Stimulated activated CD4-positive, alpha-beta T cell treated with anti-CD3 and anti-CD28 coated beads, TNF-alpha, amount 100 ng/mL, for 1 hour (primary cell): ENCODE results near the gene GRIA4.

Experiments
- DNase-seq, 3 donors: peaks; one replicate each; pipeline ENCODE4 v3.0.0-alpha.2; 2020; ENCODE audit warnings: low read depth in 3 of 3, low spot score in 1 of 3

The GRIA4 gene

DNA sequence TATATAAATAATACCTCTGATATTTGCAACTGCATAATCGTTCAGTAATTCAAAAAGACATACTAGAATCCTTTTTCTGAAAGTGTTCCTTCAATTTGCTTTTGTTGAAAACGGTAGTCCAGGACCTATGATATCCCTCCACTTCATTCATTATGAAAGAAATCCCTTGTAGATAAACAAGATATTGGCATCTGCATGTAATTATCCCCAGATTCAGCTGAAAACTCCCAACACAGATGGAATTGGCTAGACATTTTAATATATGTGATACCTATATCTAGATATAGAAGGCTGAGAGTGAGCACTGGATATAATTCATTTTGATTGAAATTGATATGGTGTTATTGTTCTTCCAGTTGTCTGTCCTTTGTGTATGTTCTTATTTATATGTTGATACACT is 302.8 kb downstream of the GRIA4 start:
- no peak for DNase-seq

DNA sequence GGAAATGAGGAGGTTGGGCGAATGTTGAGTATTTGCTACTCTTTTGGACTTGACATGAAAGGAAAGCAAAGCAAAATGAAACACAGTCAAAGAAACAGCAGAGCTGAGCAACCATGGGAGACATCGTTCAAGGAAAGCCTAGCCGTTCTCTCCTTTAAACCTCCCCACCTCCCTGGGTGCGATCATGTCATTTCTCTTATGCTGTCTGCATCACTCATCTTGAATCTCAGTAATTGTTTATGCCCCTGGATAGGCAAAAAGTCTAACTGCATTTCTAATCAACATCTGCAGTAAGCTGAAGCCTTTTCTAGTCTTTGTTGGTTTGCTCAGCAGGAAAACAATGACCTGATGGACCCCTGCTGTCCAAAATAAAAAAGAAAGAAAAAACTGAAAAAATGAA is 305.1 kb downstream of the GRIA4 start:
- no peak for DNase-seq

DNA sequence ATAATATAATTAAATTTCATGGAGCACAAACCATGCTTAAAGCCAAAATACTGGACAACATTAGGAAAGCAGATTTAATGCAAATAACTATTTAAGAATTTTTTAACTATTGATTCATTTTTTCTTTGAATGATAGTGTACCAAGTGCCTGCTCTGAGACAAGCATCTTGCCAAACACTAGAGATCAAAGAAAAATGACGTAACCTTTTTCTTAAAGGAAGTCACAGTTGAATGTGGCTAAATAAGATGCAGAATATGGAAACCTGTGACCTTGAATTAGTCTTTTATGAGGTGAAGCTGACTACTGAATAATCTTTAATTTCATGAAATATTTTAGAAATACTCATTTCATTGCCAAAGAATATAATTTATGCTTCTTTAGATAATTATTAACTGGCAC is 308.2 kb downstream of the GRIA4 start:
- DNase-seq = no peak

DNA sequence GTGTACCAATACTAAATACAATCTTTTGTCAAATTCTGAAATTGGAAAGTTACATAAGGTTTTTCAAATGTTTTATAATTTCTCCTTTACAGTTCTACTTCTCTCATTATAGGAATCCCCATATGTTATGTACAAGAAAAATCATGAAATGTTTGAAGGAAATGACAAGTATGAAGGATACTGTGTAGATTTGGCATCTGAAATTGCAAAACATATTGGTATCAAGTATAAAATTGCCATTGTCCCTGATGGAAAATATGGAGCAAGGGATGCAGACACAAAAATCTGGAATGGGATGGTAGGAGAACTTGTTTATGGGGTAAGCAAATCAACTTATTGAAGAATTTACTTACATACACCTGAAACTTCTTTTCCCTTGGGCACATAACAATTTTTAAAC is 308.7 kb downstream of the GRIA4 start:
- no peak for DNase-seq

DNA sequence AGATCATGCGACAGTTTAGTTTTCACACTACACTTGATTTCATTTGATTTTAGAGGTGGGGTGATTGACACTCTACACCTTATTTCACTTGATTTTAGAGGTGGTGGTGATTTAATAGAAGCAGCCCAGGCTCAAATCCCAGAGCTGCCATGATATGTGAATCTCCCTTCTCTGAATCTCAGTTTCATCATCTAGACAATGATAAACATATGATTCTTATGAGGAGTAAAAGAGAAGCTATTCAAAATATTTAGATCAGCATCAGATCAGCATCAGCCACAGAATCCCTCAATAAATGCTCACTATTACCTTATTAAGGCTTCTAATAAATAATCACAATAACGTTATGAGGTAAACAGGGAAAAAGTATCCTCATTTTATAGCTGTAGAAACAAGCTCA is 313.4 kb downstream of the GRIA4 start:
- no peak for DNase-seq

DNA sequence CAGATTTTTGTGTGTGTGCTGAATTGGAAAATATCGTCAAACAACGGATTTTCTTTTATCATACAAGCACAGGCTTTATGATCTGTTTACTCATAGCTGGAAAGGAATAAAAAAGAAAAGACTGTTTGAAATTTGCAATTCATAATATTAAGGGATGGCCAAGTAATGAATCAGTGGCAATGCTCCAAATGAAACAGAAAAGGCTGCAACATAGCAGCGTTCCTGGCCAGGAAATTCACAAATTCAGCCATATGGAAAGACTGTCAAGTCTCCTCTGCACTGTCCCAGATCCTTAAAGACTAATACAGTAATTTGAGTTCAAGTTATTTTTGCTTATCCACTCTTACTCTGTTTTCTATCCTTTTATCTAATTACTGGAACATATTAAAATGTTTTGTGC is 313.9 kb downstream of the GRIA4 start:
- no peak for DNase-seq

DNA sequence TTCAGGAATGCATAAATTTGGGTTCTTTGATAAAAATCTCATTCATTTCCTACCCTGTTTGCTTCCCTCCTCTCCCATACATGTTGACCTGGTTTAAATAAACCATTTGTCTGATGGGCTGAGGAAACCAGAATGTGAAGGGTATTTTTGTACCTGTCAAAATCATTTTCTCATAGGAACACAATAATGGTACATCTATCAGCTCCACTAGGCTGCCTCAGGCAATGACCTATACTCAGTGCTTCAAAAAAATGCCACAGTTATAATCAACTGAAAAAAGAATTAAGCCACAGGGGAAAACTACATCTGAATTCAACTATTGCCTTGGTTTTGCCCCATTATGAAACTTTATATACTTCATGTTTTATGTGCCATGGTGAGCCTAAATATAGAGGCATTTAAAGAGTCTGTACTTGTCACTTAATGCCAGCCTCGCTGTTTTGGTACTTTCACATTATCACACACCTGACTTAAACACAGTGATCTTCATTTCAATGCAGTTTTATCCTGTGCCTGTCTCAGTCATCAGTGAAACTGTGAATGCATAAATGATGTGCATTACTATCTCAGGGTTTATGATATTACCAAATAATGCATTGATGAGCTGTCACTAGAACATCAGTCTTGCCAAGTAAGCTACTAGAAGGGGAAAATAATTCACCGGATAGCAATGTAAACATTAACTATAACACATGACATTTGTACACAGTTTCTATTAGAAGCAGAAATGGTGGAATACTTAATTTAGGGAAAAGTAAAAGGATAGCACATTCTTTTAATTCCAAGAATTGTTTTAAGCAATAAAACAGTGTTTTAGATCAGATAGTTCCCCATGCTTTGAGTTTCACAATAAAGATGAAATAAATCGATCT is 319.4 kb downstream of the GRIA4 start:
- DNase-seq = no peak

DNA sequence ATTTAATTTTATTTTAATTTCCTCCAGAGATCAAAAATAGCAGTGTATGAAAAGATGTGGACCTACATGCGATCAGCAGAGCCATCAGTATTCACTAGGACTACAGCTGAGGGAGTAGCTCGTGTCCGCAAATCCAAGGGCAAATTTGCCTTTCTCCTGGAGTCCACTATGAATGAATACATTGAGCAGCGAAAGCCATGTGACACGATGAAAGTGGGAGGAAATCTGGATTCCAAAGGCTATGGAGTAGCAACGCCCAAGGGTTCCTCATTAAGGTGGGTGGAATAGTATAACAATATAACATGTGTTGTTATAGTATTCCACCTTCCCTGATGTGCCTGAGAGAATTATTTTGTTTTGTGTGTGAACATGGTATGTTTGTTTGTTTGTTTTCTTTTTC is 323.8 kb downstream of the GRIA4 start:
- DNase-seq = no peak

DNA sequence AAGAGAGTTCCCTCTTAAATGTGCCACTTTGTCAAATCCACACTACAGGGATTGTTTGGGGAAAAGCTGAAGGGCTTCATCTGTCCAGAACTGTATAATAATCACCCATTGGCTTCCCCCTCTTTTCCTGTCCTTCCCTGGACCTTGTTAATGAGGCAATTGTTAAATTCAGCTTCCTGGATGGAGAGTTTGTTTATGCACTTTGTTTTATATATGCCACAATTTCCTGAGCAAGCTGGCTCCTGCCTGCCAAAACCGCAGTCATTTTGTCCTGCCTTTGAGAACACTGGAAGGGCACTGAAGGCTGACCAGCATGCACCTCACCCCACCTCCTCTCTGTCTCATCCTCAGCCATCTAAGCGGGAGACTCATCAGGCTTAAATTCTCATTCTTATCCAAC is 325.9 kb downstream of the GRIA4 start:
- no peak for DNase-seq

DNA sequence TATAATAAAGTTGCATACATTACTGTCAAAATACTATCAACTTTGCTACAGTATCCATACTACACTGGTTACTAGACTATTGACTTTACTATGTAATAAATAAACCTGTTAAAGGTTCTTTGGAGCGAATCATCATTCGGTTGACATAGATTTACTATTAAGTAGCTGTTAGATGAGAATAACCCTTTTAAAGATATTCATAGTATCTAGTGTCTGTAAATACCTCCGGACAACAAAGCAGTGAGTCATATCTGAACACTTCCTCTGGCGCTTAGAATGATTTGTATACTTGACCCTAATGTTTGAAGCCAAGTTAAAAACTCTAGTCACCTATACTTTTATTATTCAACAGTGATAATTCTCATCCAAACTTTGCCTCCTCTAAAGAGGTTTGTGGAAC is 327.5 kb downstream of the GRIA4 start:
- no peak for DNase-seq

DNA sequence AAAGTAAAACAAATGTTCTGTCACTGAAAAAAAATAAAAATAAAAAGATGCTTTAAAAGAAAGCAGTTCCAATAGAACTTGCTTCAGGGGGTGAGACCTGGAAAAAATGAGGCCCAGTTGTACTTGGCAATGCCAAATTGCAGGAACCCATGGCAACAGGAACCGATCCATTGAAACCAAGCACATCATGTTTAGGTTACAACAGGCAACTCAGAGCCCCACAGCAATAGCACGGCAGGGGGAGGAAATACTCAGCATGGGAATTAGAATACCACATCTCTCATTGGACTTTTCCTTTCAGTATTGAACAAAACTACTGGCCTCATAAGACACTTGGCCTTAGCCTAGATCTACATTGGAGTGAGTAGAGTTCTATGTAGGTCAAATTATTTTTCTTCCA is 327.9 kb downstream of the GRIA4 start:
- no peak for DNase-seq

DNA sequence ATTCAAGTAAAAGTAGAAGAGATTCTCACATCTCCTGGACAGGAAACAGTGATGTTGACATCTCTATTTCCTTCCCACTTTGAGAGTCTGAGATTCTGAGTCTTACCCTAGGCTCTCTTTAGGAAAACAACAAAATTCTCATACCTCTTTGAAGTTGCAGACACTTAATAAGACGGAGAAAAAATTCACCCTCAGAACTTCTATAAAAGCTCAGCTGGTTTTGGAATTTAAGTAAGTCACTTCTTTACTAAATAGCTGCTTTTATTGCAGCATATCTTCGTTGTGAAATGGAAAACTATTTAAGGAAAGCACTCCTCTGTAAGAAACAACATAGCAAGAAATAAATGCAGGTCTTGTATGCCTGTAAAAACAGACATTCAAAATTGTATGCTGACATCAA is 333.0 kb downstream of the GRIA4 start:
- no peak for DNase-seq

DNA sequence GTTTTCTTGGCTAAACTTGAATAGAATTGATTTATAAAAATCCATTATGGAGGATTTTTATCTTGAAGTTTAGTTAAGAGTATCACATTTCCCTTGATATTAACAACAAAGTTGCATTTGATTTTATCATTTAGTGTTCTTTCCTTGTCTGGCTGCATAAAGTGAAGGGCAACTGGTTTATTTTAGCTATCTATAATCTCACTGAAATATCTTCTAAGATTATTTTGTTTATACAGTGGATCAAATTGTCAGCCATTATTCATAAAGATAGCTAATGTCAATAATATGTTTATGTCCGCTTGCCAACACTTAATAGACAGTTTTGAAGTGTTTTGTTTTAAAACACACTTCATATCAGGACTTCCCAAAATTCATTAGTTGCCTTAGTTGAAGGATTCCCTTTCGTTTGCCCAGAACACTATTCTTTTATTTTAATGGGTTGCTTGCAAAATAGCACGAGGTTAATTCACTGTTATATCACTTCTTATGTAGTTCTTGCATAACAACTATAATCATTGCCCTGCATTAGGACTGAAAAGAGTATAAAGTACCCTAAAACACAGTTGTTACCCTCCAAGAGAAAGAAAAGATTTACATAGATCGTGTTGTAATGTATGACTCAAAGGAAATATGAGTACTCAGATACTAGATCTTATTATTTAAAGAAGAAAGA is 339.2 kb downstream of the GRIA4 start:
- DNase-seq = no peak

DNA sequence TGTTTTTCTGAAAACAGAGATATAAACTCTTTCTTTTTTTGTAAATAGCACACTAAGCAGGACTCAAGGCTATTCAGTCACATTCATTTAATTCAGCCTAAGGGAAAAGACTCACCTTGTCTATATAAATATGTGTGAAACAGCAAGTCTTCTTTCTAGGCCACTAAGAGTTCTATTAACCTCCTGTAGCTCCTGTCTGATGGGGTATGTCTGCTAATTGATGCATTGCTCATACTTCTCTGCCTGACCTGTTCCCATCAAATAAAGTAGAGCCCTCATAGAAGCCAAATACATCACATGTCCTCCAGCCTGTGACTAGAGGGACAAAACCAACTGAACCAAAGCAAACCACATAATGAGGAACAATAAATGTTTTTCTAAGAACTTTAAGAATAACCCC is 344.0 kb downstream of the GRIA4 start:
- no peak for DNase-seq

DNA sequence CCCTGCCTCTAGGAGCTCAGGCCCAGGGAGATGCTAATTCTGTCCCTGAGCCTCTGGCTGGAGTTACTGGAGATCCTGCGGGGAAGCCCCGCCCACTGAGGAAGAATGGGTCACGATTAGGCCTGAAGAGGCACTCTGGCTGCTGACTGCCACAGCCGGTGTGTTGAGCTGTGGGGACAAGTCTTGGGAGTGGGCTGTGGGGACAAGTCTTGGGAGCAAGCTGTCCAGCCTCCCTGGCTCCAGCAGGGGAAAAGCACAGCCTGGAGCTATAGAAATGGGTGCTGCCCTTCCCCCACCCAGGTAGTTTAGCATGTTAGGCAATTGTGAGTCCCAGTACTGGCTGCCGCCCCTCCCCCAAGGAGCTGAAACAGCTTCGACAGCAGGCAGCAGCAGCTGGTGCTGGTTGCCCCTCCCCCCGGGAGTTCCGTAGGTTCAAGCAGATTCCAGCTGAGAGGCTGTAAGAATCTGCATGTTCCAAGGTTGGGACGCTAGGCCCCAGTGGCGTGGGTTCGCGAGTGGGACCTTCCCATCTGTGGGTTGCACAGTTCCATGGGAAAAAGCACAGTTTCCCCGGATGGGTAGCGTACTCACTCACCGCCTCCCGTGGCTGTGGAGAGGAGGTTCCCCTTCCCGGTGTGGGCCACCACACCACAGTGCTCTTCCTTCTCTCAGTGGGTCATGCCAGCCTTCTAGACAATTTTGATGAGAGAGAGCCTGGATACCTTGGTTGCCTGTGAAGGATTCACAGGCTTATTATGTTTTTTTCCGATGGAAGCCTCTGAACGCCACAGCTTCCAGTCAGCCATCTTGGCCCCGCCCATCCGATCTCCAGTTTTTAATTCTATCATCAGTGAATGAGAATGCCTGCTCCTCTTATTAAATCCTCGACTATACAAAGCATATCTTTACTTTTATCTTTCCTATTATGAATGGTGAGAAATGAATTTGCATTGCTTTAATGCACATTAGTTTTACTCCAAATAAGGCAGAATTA is 350.7 kb downstream of the GRIA4 start:
- DNase-seq = no peak

DNA sequence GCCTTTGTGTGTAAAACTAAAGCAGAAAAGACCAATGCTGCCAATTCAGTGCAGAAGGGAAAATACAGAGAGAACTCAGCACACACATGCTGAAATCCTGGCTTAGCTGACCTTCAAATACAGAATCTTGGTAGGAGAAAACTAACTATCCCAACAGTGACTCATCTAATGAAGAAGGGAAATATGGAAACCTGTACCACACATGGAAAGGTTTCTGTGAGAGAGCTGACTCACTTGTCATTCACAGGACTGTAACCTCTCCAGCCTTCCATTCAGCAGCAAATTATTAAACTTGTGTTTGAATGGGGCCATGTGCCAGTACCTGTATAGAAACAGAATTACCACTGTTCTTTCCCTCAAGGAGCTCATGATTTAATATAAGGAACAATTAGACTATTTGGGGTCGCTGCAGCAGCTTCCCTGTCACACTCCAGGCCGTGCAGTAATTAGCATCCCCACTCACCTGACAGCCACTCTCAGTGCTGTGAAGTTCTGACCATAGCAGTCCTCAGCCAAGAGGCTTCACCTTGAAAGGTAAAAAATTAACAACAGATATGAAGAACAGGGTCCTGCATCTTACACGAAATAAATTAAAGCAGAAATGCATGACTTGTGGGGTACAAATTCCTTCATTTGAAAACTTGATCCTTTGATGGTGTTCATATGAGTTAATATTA is 358.3 kb downstream of the GRIA4 start:
- DNase-seq = no peak

DNA sequence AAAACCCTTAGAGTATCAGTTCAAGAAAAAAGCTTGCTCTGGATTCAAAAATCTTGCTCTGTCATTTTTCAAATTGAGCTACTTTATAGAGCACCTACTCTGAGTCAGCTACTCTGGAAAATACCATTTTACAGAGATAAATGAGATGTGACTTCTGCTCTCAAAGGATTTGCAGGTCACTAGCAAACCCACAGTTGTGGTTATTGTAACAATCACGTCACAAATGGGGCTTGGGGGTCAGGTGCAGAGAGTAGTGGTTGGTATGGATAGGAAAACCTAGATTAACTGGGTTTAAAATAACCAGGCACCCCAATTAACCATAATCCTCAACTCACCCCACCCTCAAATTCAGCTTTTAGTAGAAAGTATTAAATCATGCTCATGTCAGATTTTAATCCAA is 359.9 kb downstream of the GRIA4 start:
- no peak for DNase-seq

DNA sequence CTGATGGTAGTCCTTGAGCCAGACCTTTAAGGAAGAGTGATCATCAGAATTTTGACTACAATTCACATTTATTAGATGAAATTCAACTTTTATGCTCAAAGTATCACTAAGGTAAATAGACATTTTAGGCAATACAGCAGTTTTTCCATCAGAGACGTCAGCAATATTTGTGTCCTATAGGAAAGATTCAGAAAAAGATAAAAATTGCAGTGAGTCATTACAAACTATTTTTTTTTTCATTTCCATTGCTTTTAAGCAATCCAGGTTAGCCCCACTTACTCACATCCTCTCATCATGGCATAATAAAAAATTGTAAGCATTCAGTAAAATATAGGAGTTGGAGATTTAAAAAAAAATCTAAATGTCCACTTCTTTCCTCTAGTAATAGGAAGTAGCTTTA is 365.3 kb downstream of the GRIA4 start:
- DNase-seq = no peak

DNA sequence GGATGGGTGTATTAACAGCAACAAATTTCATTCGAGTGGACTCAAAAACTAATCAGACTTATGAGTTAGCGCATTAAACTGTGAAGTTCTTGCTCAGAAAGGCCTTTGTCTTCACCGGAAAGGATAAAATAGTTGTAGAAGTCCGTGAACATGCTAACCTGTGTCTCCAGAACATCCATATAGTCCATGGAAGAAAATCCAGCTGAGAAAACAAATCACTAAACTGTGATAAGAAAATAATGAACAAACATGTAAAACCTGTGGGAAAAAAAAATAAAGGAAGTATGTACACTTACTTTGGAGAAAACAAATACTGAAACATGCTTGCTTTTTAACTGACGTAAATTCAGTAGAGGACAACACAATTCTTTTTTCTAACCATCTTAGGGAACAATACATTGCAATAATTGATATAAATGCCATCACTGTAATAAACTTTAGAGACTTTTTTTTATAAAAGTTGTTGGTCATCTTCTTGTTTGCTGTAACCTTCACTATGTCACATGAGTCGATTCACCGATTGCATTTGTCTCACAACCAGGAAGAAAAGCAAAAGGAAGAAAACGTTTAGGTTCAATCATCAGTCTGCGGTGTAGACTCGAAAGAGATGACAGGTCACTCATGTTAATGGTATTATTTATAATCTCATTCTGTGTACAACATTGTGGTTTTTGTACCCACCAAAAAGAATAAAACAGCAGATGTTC is 370.3 kb downstream of the GRIA4 start:
- DNase-seq = no peak

DNA sequence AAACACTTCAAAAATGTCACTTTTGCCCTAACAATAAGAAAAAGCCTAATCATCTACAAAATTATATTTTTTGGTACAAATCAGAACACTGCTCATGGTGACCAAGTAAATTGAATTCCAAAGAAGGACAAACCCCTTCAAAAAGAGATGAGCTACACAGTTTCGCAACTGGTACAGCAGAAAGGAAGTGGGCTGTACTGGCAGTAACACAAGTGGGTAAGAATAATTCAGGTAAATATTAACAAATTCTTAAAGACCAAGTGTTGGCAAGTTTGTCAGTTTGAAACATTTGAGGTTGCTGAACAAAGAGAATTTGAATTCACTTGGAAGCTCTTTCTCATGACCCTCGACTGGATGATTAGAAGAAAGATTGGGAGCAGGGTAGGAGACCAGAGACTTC is 376.7 kb downstream of the GRIA4 start:
- no peak for DNase-seq
